ENCODE results near the gene CAPSL. TPM values are rescaled to one million over a fixed set of nuclear protein-coding genes. Genes with fewer than 3 reads are reported as not detected.

Gene CAPSL
- total RNA-seq, 4 donors from 2014 or later = not detected

DNA sequence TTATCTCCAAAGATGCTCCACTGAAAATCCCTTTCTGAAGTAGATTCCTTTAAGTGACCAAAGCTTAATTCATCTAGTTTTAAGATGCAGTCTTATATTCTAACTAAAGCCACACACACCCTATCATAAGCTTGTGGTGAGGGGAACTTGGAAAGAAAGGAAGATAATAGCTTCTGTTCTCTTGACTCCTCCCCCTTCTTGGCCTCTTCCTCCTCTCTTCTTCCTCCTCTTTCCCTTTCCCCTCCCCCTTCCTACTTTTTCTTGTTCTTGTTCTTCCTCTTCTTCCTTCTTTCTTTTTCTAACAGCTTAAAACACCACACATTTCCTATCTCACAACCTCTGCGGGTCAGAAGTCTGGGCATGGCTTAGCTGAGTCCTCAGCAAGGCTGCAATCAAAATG, 58.3 kb downstream of the CAPSL start:
- TF ChIP-seq, protein P1, sequence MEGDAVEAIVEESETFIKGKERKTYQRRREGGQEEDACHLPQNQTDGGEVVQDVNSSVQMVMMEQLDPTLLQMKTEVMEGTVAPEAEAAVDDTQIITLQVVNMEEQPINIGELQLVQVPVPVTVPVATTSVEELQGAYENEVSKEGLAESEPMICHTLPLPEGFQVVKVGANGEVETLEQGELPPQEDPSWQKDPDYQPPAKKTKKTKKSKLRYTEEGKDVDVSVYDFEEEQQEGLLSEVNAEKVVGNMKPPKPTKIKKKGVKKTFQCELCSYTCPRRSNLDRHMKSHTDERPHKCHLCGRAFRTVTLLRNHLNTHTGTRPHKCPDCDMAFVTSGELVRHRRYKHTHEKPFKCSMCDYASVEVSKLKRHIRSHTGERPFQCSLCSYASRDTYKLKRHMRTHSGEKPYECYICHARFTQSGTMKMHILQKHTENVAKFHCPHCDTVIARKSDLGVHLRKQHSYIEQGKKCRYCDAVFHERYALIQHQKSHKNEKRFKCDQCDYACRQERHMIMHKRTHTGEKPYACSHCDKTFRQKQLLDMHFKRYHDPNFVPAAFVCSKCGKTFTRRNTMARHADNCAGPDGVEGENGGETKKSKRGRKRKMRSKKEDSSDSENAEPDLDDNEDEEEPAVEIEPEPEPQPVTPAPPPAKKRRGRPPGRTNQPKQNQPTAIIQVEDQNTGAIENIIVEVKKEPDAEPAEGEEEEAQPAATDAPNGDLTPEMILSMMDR (IDR thresholded peaks at IDR 0.05; ENCODE audit: low read depth) = no peak

DNA sequence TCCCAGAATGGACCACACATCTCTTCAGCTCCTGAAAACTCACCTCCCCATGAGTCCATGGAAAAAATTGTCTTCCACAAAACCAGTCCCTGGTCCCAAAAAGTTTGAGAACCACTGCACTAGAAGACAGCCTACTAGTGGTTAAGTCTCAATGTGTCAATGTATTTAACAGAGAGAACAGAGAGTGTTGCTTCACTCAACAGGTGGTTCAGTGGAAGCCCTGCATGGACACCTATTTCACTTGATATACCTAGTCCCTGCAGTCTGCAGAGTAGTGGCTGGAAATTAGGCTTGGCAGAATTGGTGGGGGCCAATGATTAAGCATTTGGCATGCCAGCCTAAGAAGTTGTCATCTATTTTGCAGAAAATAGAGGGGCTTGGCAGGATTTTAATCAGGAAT, 58.8 kb downstream of the CAPSL start:
- TF ChIP-seq, protein P1 (IDR thresholded peaks at IDR 0.05; ENCODE audit: low read depth) = no peak

- TF ChIP-seq, protein P1 (IDR thresholded peaks at IDR 0.05; ENCODE audit: low read depth) = no peak
These were observed 59.3 kb downstream of the CAPSL start for GRCh38 chr5:35879096-35879495.

- TF ChIP-seq, protein P1 (IDR thresholded peaks at IDR 0.05; ENCODE audit: low read depth) = no peak
These were observed 60.3 kb downstream of the CAPSL start for GRCh38 chr5:35878079-35878478.

DNA sequence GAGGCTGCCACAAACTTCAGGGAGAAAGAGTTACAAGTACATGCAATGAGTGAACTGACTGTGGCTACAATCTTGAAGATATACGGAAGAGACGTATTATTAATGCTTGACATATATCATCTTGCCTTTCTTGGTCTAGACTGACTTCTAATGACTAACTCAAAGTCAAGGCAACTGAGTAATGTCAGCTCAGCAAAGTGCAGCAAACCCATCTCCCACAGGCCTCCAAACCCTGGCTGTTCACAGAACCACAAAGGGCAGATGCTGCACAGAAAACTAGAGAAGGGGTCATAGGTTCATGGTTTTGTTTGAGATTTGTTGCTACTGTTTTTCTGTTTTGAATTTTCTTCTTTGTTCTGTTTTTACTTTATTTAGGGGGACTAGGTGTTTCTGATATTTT, 60.8 kb downstream of the CAPSL start:
- TF ChIP-seq, protein P1 (IDR thresholded peaks at IDR 0.05; ENCODE audit: low read depth) = no peak

GRCh38 chr5:35876922-35877321, 61.5 kb downstream of the CAPSL start:
- TF ChIP-seq, protein P1 (IDR thresholded peaks at IDR 0.05; ENCODE audit: low read depth) = no peak

DNA sequence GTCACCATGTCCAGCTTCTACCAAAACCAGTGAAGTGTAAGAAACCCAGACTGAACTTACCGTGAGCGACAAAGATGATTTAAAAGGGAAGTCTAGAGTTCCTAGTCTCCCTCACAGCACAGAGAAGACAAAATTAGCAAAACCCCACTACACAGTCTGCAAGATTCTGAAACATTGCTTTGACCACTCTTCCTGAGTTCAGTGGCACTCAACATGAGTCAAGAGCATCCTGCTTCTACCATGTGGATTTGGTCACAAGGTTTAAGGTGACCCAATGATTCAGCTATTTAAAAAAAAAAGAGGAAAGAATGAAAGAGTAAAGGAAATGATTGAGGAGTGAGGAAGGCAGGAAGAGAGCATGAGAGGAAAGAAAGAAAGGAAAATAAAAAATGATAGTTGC, 62.0 kb downstream of the CAPSL start:
- TF ChIP-seq, protein P1 (IDR thresholded peaks at IDR 0.05; ENCODE audit: low read depth) = no peak

All from subcutaneous adipose tissue (tissue), 4 donors.